Effector CD8-positive, alpha-beta T cell (primary cell): ENCODE measurements around the gene BNIP3.
A peak's percentile ranks its signal among the peaks of the same experiment; 100 is the strongest.
"Not testable (repeated sequence)": the region's sequence is repeated elsewhere in the genome, so short reads cannot be mapped to it uniquely, and the experiment has no call there.

ENCODE experiments used
- DNase-seq: peaks from one replicate; lab custom pipeline; 2025; lab: John Stamatoyannopoulos, UW

Gene BNIP3

GRCh38 chr10:131977323-131978096 lies 4.2 kb downstream of the BNIP3 start:
- DNase-seq = no peak

GRCh38 chr10:131975796-131976195 lies 5.9 kb downstream of the BNIP3 start:
- DNase-seq = no peak

GRCh38 chr10:131975003-131975402 lies 6.7 kb downstream of the BNIP3 start:
- DNase-seq = no peak

GRCh38 chr10:131974034-131974817 lies 7.5 kb downstream of the BNIP3 start:
- no peak for DNase-seq

- DNase-seq = no peak
Measured at GRCh38 chr10:131973160-131973951, 8.4 kb downstream of the BNIP3 start.

- peak; percentile 12 for DNase-seq
Measured at GRCh38 chr10:131972474-131973071, 9.2 kb downstream of the BNIP3 start.

GRCh38 chr10:131971591-131971990 lies 10.1 kb downstream of the BNIP3 start:
- DNase-seq = no peak

- no peak for DNase-seq
Measured at GRCh38 chr10:131970946-131971345, 10.8 kb downstream of the BNIP3 start.

- no peak for DNase-seq
Measured at GRCh38 chr10:131968949-131969348, 12.8 kb downstream of the BNIP3 start.

GRCh38 chr10:131964298-131964697 lies 17.4 kb downstream of the BNIP3 start:
- no peak for DNase-seq

- DNase-seq = no peak
Measured at GRCh38 chr10:131963811-131964210, 17.9 kb downstream of the BNIP3 start.

GRCh38 chr10:131963350-131963749 lies 18.4 kb downstream of the BNIP3 start:
- no peak for DNase-seq

- DNase-seq = no peak
Measured at GRCh38 chr10:131961777-131962662, 19.7 kb downstream of the BNIP3 start.

GRCh38 chr10:131961047-131961776 lies 20.5 kb downstream of the BNIP3 start:
- no peak for DNase-seq

GRCh38 chr10:131960631-131961046 lies 21.1 kb downstream of the BNIP3 start:
- no peak for DNase-seq

GRCh38 chr10:131959841-131960240 lies 21.9 kb downstream of the BNIP3 start:
- DNase-seq = no peak

GRCh38 chr10:131955591-131956340 lies 26.0 kb downstream of the BNIP3 start:
- no peak for DNase-seq

GRCh38 chr10:131954356-131954965 lies 27.3 kb downstream of the BNIP3 start:
- DNase-seq = no peak

- not testable (repeated sequence) for DNase-seq
Measured at GRCh38 chr10:131949908-131950307, 31.8 kb downstream of the BNIP3 start.
